ENCODE results near the gene F2R. TPM values are rescaled to one million over a fixed set of nuclear protein-coding genes. Genes with fewer than 3 reads are reported as not detected.

F2R gene
- total and polyA plus RNA-seq, 2 of the 13 experiments (the other 11 are each of a cell fraction or from before 2014, with no cell fraction given) = 8.3 to 12.3 TPM

DNA sequence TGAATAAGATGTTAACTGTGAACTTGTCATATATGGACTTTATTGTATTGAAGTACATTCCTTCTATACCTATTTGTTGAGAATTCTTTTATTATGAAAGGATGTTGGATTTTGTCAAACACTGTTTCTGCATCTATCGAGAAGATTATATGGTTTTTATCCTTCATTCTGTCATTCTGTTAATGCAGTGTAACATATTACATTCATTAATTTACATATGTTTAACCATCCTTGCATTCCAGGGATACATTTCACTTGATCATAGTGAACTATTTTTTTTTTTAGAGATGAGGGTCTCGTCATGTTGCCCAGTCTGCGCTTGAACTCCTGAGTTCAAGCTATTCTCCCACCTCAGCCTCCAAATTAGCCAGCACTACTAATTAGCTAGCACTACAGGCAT, 48.4 kb downstream of the F2R start:
- POLR2A ChIA-PET = no interaction called here
- no TSS peak for BruUV-seq (replicated peaks)

DNA sequence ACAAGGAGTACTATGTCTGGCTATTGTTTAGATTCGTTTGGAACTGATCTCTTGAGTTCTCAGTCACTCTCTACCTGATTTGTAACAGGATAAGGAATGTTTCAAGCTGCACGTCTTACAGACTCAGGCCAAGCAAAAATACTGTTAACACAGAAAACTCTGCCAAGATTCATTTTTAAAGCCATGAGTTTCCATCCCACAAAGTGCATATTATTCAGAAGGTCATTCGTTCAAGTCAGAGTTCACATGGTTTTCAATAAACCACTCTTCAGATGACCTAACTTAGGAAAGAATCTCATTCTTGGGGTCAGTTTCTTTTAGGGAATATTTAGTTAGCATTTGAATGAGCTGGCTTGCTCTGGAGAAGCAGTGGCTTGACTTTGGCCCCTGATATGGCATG, 49.3 kb downstream of the F2R start:
- Histone ChIP-seq H3K27me3 (ENCODE audit: control insufficient read depth in 1 of 2, insufficient read depth in 2 of 2, low read length in 2 of 2) (no peaks in the 10 kb centered on the region), H2AFZ (ENCODE audit: low read length) (no peak overlapping the region), H4K20me1 (ENCODE audit: insufficient read depth, low read length) (no peaks in the 10 kb centered on the region), H3K9me3 (ENCODE audit: low read length) (no peaks in the 10 kb centered on the region), H3K27ac (ENCODE audit: extremely low read length, insufficient read depth, low read length) (no peak overlapping the region), H3K4me3 (replicated peaks in 1 of 3; ENCODE audit: insufficient read depth in 1 of 3, low read depth in 2 of 3, low read length in 3 of 3) (no peak overlapping the region), H3K4me1 (ENCODE audit: insufficient read depth, low read length) (peaks cover 8% of the 10 kb centered on the region; the same call in 1 of the 2 replicates), H3K9ac (ENCODE audit: insufficient read depth, low read depth, low read length) (no peak overlapping the region), H3K36me3 (replicated peaks in 1 of 2; ENCODE audit: control insufficient read depth in 1 of 2, insufficient read depth in 2 of 2, low read length in 2 of 2) (no peaks in the 10 kb centered on the region), H3K4me2 (ENCODE audit: low read depth, low read length) (no peak overlapping the region), H3K79me2 (ENCODE audit: insufficient read depth, low read length) (no peaks in the 10 kb centered on the region)
- WGBS (ENCODE audit: low lambda C conversion rate) = 48% methylated on average over 3 of the region's 3 CpGs
- ChIA-PET CTCF (ENCODE audit: low intra/inter-chr PET ratio, low total read pairs) (no interaction called here), POLR2A (no interaction called here)
- ATAC-seq = no peak
- DNase-seq (ENCODE audit: low spot score) = no peak
- no TSS peak for BruUV-seq (replicated peaks)
- in situ Hi-C loops (cut with HindIII; ENCODE audit: extremely low pct_ligation_motif_present, low pct_unique_long_range_greater_than_20kb) (no loop called here), intact Hi-C loops (cut with micrococcal nuclease; ENCODE audit: unreplicated experiment) (no loop called here)
- FAIRE-seq = no peak
- TF ChIP-seq ZNF790 (CRISPR knock-in tag; IDR thresholded peaks at IDR 0.05; ENCODE audit: borderline replicate concordance) = no peak
- TF ChIP-seq, protein P1, sequence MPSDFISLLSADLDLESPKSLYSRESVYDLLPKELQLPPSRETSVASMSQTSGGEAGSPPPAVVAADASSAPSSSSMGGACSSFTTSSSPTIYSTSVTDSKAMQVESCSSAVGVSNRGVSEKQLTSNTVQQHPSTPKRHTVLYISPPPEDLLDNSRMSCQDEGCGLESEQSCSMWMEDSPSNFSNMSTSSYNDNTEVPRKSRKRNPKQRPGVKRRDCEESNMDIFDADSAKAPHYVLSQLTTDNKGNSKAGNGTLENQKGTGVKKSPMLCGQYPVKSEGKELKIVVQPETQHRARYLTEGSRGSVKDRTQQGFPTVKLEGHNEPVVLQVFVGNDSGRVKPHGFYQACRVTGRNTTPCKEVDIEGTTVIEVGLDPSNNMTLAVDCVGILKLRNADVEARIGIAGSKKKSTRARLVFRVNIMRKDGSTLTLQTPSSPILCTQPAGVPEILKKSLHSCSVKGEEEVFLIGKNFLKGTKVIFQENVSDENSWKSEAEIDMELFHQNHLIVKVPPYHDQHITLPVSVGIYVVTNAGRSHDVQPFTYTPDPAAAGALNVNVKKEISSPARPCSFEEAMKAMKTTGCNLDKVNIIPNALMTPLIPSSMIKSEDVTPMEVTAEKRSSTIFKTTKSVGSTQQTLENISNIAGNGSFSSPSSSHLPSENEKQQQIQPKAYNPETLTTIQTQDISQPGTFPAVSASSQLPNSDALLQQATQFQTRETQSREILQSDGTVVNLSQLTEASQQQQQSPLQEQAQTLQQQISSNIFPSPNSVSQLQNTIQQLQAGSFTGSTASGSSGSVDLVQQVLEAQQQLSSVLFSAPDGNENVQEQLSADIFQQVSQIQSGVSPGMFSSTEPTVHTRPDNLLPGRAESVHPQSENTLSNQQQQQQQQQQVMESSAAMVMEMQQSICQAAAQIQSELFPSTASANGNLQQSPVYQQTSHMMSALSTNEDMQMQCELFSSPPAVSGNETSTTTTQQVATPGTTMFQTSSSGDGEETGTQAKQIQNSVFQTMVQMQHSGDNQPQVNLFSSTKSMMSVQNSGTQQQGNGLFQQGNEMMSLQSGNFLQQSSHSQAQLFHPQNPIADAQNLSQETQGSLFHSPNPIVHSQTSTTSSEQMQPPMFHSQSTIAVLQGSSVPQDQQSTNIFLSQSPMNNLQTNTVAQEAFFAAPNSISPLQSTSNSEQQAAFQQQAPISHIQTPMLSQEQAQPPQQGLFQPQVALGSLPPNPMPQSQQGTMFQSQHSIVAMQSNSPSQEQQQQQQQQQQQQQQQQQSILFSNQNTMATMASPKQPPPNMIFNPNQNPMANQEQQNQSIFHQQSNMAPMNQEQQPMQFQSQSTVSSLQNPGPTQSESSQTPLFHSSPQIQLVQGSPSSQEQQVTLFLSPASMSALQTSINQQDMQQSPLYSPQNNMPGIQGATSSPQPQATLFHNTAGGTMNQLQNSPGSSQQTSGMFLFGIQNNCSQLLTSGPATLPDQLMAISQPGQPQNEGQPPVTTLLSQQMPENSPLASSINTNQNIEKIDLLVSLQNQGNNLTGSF (CRISPR knock-in tag; IDR thresholded peaks at IDR 0.05) = no peak
- TF ChIP-seq, protein P2, sequence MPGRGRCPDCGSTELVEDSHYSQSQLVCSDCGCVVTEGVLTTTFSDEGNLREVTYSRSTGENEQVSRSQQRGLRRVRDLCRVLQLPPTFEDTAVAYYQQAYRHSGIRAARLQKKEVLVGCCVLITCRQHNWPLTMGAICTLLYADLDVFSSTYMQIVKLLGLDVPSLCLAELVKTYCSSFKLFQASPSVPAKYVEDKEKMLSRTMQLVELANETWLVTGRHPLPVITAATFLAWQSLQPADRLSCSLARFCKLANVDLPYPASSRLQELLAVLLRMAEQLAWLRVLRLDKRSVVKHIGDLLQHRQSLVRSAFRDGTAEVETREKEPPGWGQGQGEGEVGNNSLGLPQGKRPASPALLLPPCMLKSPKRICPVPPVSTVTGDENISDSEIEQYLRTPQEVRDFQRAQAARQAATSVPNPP (CRISPR knock-in tag; IDR thresholded peaks at IDR 0.05) = no peak
- TF ChIP-seq CEBPB (IDR thresholded peaks at IDR 0.05; ENCODE audit: borderline replicate concordance, low read depth, low read length) = no peak
- no peak for TF ChIP-seq ZNF17 (CRISPR knock-in tag; IDR thresholded peaks at IDR 0.05)
- no peak for TF ChIP-seq SATB2 (CRISPR knock-in tag; IDR thresholded peaks at IDR 0.05)

More for the DNA sequence above, 48.4 kb downstream of the F2R start:
- Histone ChIP-seq H2AFZ (ENCODE audit: low read length) (no peak overlapping the region), H3K27me3 (ENCODE audit: control insufficient read depth in 1 of 2, insufficient read depth in 2 of 2, low read length in 2 of 2) (no peaks in the 10 kb centered on the region), H4K20me1 (ENCODE audit: insufficient read depth, low read length) (no peaks in the 10 kb centered on the region), H3K9me3 (ENCODE audit: low read length) (no peaks in the 10 kb centered on the region), H3K9ac (ENCODE audit: insufficient read depth, low read depth, low read length) (no peak overlapping the region), H3K4me1 (ENCODE audit: insufficient read depth, low read length) (peaks cover 8% of the 10 kb centered on the region; the same call in 1 of the 2 replicates), H3K4me3 (replicated peaks in 1 of 3; ENCODE audit: insufficient read depth in 1 of 3, low read depth in 2 of 3, low read length in 3 of 3) (no peak overlapping the region), H3K4me2 (ENCODE audit: low read depth, low read length) (no peak overlapping the region), H3K27ac (ENCODE audit: extremely low read length, insufficient read depth, low read length) (no peak overlapping the region), H3K36me3 (replicated peaks in 1 of 2; ENCODE audit: control insufficient read depth in 1 of 2, insufficient read depth in 2 of 2, low read length in 2 of 2) (no peaks in the 10 kb centered on the region), H3K79me2 (ENCODE audit: insufficient read depth, low read length) (no peaks in the 10 kb centered on the region)
- TF ChIP-seq GFI1 (CRISPR knock-in tag; IDR thresholded peaks at IDR 0.05; ENCODE audit: borderline replicate concordance) = no peak
- TF ChIP-seq CEBPB (IDR thresholded peaks at IDR 0.05; ENCODE audit: borderline replicate concordance, low read depth, low read length) = no peak
- TF ChIP-seq, protein P3, sequence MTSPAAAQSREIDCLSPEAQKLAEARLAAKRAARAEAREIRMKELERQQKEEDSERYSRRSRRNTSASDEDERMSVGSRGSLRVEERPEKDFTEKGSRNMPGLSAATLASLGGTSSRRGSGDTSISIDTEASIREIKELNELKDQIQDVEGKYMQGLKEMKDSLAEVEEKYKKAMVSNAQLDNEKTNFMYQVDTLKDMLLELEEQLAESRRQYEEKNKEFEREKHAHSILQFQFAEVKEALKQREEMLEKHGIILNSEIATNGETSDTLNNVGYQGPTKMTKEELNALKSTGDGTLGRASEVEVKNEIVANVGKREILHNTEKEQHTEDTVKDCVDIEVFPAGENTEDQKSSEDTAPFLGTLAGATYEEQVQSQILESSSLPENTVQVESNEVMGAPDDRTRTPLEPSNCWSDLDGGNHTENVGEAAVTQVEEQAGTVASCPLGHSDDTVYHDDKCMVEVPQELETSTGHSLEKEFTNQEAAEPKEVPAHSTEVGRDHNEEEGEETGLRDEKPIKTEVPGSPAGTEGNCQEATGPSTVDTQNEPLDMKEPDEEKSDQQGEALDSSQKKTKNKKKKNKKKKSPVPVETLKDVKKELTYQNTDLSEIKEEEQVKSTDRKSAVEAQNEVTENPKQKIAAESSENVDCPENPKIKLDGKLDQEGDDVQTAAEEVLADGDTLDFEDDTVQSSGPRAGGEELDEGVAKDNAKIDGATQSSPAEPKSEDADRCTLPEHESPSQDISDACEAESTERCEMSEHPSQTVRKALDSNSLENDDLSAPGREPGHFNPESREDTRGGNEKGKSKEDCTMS (CRISPR knock-in tag; conservative IDR thresholded peaks at IDR 0.05) = no peak
- TF ChIP-seq SNAPC2 (CRISPR knock-in tag; IDR thresholded peaks at IDR 0.05) = no peak
- intact Hi-C loops (cut with micrococcal nuclease; ENCODE audit: unreplicated experiment) = no loop called here
- WGBS (ENCODE audit: low lambda C conversion rate) = 80% methylated on average over 3 of the region's 3 CpGs
- ATAC-seq = no peak
- FAIRE-seq = no peak
- CTCF ChIA-PET (ENCODE audit: low intra/inter-chr PET ratio, low total read pairs) = no interaction called here
- in situ Hi-C loops (cut with HindIII; ENCODE audit: extremely low pct_ligation_motif_present, low pct_unique_long_range_greater_than_20kb) = no loop called here
- no peak for DNase-seq (ENCODE audit: low spot score)
